NCI-H2029 (cell line): ENCODE measurements around the gene ILDR2.

ENCODE experiments used
- DNase-seq: peaks from one replicate; lab custom pipeline; 2025; lab: John Stamatoyannopoulos, UW

The ILDR2 gene

DNA sequence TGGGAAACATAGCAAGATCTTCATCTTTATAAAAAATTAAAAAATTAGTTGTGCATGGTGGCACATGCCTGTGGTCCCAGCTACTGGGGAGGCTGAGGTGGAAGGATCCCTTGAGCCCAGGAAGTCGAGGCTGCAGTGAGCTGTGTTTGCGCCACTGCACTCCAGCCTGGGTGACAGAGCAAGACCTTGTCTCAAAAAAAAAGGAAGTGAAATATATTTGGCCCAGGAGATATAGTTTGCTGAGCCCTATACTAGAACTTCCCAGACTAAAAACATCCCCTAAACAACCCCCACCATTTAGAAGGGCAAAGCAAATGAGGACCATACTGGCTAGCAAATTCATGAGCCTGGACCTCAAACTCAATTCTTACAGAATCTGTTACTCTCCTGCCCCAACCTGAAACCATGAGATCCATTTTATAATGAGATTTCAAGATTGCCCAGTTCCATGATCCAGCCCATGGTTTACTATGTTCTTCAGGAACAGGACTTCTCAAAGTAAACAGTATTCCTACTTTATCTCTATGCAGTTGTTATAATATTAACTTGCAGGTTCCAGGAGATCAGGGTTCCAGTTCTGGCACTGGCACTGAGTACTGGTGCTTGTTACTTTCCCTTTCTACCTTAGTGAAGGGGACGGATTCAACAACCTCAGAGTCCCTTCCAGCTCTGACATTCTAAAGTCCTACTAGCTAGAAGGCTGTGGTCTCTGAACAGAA lies 50.4 kb downstream of the ILDR2 start:
- no peak for DNase-seq

DNA sequence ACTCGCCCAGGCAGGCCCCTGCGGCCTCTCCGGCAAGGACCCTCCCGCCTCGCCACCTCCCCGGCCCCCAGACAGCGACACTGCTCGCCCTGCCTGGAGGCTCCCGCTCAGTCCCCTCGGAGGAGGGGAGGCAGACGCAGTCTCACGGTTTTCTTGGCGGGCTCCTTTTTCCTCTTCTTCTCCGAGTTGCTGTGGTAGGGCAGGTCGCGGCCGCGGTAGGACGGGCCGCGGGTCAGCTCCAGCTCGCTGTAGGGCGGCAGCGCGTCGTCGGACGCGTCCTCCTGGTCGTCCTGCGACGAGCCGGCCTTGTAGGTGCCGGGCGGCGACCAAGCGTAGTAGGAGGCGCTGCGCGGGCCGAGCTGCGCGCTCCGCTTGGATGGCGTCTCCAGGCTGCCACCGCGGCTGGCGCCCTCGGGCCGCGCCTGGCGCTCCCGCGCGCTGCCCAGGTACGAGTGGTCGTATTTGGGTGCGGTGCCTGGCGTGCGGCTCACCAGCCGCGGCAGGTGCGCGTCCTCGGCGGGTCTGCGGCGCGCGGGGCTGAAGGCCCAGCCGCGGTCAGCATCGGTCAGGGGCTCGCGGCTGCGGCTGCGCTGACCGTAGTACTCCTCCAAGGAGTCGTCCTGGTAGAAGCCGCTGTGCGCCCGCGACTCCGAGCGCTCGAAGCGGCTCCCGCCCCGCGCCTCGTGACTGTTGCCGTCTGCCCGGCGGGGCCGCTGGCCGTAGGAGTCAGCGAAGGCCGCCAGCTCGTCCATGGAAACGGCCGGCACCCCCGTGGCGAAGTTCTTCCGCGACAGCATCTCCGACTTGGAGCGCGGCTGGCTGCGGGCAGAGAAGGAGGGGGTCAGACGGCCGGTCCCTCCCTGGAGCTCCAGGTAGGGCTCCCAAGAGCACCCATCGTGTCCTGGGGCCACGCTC lies 54.5 kb downstream of the ILDR2 start:
- DNase-seq = no peak

DNA sequence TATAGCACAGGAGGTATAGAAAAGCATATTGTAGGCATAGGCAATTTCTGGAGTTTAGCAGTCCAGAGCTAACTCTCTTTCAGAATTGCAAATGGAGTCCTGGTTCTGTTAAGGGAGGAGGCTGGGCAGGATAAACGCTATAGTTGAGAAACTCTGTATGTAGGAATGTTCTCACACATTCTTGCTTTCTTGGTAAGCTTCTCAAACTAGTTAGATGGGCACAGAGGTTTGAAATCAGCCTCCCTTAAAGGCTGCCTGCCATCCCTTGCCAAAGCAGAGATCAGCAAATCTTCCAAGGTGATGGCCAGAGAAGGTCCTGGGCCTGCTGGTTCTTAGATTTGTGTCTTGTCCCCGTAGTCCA lies 56.4 kb downstream of the ILDR2 start:
- DNase-seq = no peak

DNA sequence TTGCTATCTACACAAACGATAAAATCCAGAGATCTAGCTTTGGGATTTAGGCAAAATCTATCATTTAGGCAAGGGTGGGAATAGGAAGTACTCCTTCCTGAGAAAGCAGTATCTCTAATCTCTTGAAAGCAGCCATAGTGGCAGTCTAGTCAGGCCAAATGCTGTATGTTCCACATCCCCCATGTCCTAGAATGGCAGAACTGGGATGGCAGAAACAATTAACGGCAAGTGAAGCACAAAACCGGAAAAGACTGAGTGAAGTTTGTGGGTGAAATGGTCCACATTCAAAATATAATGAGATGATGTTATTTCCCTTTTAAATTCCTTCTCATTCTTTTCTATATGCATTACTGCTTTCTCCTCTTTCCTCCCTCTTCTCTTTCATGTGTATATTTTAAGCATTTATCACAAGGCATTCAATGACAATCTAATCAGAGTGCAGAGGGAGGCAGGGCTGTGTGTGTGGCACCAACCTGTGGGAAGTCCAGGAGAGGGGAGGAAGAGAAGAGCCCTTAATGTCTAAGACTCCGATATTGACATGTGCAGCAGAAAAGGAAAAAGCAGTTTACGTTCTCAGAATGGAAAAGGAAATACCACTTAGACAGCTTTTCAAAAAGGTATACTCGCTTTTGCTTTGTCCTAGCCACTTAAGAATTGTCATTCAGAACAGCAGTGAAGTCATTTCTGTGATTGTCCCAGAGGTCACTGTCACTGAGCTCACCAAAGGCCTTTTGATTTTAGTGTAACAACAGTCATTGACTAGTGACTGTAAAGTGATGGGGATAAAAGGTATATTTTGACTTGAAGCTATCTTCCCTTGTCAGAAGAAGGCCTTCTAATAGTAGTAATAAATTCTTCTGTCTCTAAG lies 57.0 kb downstream of the ILDR2 start:
- DNase-seq = no peak

DNA sequence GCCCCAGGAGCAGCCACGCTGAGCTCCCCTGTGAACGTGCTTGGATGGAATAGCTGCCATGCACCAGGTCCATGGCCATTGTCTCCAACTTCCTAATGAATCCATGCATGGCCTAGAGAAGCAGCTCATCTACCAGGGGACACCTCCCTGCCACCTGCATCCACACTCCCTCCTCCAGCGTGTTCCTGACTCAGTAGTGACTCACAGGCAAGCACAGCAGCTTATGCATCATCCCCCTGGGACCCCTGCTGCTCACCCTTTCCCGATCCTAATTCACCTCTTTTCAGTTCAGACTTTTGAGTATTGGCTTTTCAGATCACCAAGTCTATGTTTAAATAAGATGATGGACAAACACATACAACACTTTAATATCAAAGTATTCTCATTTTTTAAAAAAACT lies 59.4 kb downstream of the ILDR2 start:
- DNase-seq = no peak

DNA sequence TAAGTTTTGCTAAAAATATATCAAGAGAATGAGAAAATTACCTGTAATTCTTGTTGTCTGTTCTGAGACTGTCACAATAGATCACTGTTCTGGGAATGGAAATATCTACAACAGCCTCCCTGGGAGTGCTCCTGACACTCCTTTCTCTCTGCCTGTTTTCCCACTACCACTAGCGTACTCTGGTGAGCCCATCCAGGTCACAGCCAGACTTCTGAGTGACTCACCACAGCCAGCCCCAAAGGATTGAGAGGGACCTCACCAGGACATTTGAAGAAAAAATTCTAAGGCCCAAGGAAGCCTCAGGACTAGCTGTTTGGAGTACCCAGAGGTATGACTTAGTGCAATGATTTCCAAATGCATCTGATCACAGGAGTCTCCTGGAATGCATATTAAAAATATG lies 60.3 kb downstream of the ILDR2 start:
- no peak for DNase-seq

DNA sequence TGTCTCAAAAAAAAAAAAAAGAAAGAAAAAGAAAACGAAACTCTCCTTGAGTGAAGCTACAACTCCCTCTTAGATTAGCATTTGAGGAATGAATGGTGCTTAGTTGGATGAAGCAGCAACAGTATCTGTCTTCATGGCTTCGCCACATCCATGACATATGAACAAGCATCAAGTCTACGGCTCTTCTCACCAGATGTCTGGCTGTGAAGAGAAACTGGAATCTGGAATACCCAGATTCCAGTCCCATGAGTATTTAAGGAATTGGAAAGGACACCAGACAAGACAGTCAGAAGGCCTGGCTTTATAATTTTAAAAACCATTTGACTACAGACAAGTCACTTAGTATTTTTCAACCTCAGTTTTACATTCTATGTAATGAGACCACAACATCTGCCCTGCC lies 61.2 kb downstream of the ILDR2 start:
- DNase-seq = no peak

DNA sequence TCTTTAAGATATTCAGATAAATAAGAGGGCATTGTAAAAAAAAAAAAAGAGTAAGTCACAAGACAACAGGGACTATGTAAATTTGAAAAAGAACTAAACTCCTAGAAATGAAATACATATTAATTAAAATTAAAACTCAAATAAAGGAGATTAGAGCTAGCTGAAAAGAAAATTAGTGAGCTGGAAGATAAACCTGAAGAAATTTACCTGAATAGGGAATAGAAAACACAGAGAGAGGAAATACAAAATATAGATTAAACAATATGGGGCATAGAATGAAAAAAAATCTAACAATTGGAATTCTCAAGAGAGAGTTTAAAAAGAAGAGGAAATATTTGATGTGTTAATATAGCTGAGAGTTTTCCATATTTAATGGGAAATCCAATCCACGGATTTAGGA lies 63.7 kb downstream of the ILDR2 start:
- DNase-seq = no peak

DNA sequence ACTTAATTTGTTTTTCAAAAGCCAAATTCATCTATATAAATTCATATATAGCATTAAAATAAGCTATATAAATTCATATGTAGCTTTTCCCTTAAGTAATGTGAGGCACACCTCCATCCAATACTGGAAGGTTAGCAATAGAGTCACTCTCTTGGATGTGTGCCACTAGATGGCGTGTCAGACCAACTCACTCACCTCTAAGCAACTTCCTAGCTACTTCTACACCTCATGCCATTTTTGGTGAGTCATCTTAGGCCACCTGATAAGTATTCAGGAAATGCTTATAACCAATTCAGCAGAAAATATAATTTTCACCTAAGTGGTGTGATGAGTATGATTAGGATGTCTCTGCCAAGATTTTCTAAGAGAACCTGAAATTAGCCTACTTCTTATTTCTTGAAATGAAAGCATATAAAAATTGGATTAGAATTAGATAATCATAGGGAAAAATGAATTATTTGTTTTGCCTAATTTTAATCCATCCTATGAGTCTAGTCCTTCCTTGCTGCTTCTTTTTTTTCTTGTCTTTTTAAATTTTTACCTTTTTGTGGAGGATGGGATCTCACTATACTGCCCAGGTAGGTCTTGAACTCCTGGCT lies 64.8 kb downstream of the ILDR2 start:
- DNase-seq = peak; percentile 73

DNA sequence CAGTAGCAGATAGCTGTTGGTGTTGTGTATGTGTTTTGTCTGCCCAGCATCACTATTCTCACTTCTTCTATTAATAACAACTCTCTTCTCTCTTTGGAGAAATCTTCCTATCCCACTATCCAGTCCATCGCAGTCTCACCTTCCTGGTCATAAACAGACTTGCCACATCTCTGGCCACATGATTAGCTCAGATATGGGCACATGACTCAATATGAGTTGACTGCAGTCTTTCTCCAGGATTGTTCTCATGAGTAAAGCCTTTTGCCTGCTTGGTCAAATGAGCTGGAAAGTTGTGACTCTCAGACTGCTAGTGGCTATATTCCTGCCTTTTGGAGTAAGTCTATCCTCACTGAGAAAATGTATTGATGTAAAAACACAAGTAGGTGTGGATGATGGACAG lies 66.4 kb downstream of the ILDR2 start:
- DNase-seq = no peak

DNA sequence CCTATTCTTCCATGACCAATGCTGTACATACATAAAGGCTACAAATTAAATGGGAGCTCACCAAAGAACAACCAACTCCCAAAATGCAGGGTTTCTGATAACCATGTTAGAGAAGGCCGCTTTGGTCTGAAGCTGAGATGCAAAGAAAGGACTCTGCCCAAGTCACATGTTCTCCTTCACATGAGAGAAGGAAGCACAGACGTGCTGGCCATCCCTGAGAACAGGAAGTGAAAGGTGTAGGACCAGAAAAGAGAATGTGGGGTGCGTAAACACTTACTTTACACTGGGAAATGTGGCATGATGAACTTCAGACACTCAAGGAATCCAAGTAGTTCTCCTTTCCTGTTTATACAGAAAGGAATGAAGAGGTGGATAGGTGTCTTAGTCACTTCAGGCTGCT lies 67.6 kb downstream of the ILDR2 start:
- DNase-seq = no peak

DNA sequence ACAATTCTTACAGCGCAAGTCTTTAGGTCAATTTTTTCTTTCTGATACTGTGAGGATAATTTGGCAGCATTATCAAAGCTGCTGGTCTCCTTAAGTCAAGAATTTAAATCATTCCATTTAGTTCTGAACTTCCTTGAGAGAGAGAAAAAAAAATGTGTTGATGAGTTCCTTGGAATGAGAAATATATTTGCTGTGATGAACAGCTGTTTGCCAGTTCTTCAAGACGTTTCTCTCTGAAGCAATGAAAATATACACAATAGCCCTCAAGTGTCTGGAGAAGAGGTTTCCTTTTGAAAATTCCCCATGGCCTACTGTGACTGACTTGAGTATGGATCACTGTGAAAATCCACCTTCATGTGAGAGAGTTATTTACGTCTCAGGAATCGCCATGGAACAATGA lies 68.3 kb downstream of the ILDR2 start:
- no peak for DNase-seq

DNA sequence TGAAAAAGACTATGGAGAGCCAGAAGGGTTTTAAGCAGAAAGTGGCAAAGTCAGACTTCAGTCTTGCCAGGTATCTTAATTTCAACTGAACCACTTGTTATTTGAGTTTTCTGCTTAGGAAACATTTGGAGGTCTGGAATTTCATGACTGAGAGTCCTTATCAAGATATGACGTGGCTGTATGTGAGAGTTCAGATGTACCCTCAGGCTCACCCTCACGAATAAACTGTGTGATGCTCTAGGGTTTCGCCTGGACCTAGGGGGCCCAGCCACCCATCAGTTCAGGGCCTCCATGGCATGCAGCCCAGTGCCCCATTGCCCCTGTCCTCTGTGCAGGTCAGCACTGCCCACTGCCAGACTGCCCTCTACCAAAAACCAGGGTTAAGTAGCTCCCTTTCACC lies 68.7 kb downstream of the ILDR2 start:
- DNase-seq = no peak

DNA sequence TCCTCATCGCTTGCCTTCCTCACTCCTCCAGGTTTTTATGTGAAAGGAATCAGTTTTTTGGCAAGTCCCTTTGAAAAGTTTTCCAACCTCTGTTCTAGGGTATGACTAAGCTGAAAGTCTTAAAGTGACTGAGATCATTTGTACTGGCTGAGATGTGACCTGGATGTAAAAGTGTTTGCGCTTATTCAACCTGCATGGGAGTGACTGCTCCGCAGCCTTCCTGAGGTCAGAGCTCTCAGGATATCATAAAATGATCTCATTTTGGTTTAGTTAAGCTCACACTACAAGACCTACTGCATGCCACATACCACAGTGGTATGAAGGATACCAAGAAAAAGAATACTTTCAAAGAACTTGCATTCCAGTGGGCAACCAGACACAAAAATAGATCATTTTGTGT lies 69.4 kb downstream of the ILDR2 start:
- no peak for DNase-seq

DNA sequence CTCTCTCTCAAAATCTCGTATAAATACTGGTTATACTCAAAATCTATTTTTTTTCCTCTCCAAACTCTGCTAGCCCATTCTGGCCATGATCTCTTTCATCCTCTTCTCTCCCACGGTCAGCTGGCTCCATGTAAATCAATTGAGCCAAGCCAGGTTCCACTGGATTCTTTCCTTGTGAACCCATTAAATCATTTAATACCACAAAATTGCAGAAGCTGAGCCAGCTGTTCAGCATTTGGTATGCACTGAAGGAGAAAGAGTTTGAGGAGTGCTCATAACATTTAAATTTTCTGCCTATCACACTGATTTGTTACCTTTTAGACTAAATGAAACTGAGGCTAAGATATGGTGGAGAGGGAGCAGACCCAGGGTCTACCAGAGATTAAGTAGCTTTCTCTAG lies 70.2 kb downstream of the ILDR2 start:
- DNase-seq = no peak

DNA sequence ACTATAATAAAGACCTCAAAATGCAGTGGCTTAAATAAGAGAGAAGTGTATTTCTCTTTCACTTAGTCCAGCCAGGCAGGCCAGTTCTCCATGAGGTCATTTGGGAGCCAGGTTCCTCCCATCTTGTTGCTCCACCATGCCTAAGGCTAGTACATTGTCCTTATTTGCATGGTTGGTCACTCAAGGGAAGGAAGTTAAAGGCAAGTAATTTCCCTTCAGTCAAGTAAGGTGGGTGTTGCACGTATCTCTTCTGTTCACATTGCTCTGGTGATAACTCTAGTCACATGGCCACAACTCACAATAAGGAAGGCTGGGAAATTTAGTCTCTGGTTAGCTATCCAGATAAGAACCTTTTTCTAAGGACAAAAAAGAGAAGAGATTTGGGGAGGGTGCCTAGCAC lies 72.1 kb downstream of the ILDR2 start:
- no peak for DNase-seq

DNA sequence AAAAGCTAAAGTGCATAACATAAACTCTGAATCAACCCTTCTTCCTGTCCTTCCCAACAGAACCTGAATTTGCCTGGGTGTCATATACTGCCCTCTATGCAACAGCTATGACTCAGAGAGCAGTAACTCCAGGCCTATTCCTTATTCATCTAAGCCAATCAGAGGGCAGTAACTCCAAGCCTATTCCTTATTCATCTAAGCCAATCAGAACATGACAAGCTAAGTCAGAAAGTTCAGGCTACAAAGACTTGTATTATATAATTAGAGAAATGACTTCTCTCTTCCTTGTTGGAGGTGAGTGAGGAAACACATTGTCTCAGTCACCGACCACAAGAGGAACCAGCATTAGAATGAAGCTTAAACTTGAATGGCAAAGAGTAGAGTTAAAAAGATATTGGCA lies 73.1 kb downstream of the ILDR2 start:
- no peak for DNase-seq

DNA sequence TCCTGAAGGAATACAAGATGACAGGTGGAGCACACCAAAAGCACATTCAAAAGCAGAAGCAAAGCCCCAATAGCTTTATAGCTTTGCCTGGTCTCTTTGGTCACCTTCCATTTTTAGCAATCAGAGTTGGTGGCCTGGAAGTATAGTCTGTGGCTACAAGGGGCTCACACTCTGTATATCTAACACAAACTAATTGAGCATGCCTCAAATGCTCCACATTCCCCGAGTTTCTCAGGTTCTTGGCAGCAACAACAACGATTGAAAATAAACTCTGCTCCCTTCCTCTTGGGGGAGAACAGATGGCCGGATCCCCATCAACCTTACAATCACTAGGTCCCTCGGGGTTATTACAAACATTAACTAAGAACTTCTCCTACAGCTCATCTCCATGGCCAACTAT lies 74.4 kb downstream of the ILDR2 start:
- no peak for DNase-seq

DNA sequence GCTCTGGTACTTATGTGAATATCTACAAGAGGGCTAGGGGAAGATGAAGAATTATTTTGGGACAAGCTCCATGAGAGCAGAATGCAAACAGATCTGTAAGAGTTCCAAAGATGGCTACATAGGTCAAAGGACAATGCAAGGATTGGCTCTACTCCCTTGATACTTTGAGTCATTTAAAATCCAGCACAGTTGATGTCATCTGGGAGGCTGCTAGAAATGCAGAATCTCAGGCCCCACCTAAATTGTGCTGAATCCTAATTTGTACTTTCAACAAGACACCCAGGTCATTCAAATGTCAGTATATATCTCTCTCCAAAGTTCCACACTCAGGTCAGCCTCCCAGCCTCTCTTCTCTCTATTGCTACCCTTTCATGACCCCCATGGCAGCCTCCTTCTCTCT lies 75.6 kb downstream of the ILDR2 start:
- DNase-seq = no peak

DNA sequence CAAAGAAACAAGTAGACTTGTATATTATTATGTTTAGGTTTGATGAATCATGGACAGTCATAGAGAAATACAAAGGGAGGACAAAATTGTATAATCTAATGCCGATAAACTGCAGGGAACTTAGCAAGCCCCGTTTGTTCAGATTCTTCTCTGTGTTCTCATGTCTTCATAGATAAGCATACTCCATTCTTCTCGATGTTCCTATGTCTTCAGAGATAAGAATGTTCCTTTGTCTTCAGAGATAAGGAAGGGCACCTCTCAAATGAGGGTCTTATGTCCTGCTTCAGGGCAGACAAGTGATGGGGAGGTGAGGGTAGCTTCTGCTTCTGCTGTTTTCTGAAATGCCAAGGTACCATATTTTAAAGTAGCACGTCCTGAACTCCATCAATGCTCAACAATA lies 79.6 kb downstream of the ILDR2 start:
- DNase-seq = no peak

DNA sequence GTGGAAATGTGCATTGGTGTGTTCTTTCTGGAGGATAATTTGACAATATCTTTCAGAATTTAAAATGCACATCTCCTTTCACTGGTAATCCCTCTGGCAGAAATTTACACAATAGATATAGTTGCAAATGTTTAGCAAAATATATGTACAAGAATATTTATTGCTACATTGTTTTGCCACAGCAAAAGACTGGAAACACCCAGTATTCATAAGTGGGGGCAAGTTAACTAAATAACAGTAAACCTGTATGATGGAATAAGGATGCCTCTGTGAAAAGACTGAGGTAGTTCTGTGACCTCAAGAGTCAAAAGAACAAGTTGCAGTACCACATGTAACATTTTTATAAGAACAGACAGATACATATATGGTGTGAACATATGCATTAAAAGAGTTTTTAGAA lies 85.6 kb downstream of the ILDR2 start:
- no peak for DNase-seq

DNA sequence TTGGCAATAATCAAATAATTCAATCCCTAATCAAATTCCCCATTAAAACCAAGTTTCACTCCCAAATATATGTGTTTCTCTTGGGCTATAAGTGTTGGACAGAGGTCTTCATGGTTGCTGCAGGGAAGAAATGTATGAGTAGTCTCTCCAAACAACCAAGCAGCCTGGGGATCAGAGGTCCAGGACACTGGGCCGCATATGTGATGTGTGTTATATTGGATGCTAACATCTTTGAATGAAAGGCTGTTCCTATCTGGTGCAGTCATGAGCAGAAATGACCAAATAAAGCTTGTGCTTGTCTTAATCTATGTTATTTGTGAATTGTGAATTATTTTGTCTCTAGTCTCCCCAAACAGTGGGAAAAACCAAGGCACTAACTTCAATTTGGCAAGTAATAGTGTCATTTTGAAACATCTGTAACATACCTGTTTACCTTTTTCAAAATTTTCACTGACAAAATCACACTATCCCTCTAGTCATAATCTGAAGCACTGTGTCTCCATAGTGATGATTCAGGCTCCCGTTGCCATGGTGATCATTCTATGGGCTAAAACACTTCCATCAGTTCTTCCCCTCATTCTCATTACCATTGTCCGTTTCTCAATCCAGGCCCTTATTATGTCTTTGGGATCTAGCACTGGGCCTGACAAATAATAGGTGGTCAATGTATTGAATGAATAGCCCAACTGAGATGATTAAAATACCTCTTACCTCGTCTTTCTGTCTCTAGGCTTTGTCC lies 86.8 kb downstream of the ILDR2 start:
- DNase-seq = no peak
